Psoas muscle (tissue), 8 donors: ENCODE measurements around the gene DBR1. TPM values are rescaled to one million over a fixed set of nuclear protein-coding genes. Genes with fewer than 3 reads are reported as not detected.

ENCODE experiments used
- ATAC-seq, 4 donors: fragments of 200-7000 bp; cut with Tn5 transposase; one replicate each; pipeline ENCODE4 v1.9.1; 2020; ENCODE audit warnings: moderate library complexity in 3 of 4, mild to moderate bottlenecking in 2 of 4
- DNase-seq, 2 donors: peaks; one replicate each; pipeline ENCODE4 v3.0.0-alpha.2; 2020
- H3K27ac ChIP-seq: fragments of 200-600 bp; one replicate; pipeline ENCODE4 v1.8.0; 2022
- H3K27me3 ChIP-seq, 3 donors: fragments of 200-600 bp in 1 of 3; one replicate each; pipeline versions ENCODE4 v1.6.1 to v1.8.0; 2013 to 2022; ENCODE audit warnings: low read length in 2 of 3, mild to moderate bottlenecking in 2 of 3, moderate library complexity in 1 of 3; ENCODE audit not compliant: insufficient read depth in 3 of 3
- H3K36me3 ChIP-seq, 2 donors: fragments of 200-600 bp in 1 of 2; one replicate each; pipeline versions ENCODE4 v1.6.1 to v1.8.0; 2013 to 2022; ENCODE audit warnings: low read depth in 1 of 2, mild to moderate bottlenecking in 1 of 2, moderate library complexity in 1 of 2; ENCODE audit not compliant: insufficient read depth in 1 of 2
- H3K4me1 ChIP-seq: fragments of 200-600 bp; one replicate; pipeline ENCODE4 v1.8.0; 2022
- H3K4me3 ChIP-seq: fragments of 200-600 bp; one replicate; pipeline ENCODE4 v1.8.0; 2022; ENCODE audit warnings: mild to moderate bottlenecking
- H3K9me3 ChIP-seq: fragments of 200-600 bp; one replicate; pipeline ENCODE4 v1.8.0; 2022
- WGBS, 3 donors: extraction: QIAGEN DNeasy Blood & Tissue Kit; methylation state at CpG; one replicate each; pipeline versions ENCODE4 v1.1.6 to v1.1.7; 2013; 5-methylcytosine and 5-hydroxymethylcytosine counted together
- intact Hi-C, 2 donors: fragments of 100-400 bp; cut with DNase I; formaldehyde crosslinking; loops; one replicate each; pipeline versions ENCODE4 v1.11.0 to v1.14.2; 2022
- polyA plus RNA-seq, 3 donors: library from polyadenylated mRNA; stranded (reverse); fragments of 200-250 nt; gene quantifications; one replicate each; pipeline ENCODE4 v1.2.3, GENCODE V29; 2013
- total RNA-seq, 4 donors: library from RNA; stranded (reverse); fragmentation: NEBNext Ultra II Directional in 2 of 4; extraction: Animal tissue kit (Norgen Biotek cat#: 25700) in 2 of 4; gene quantifications; one replicate each; pipeline versions ENCODE4 v1.2.1 to v1.2.4, GENCODE V29; 2021 to 2023
- TF ChIP-seq, protein P1 (sequence below): fragments of 200-600 bp; IDR thresholded peaks from one replicate; pipeline ENCODE4 v1.8.0; 2022; ENCODE audit warnings: antibody characterized with exemption
- donor health status: healthy with polysubstance abuse.
- donor health status: DM: no; HTN: no; CAD: no; lungs with moderate emphysema.
- donor health status: Bipolar disorder and iron deficiency.
- donor health status: healthy.
- donor health status: DM: yes; HTN: yes; CAD: no.
- donor health status: DM: no; HTN: no; CAD: no.
- donor health status: DM: no; HTN: no; CAD: no.
- donor health status: DM: yes; HTN: yes; CAD: no.

The DBR1 gene
- total and polyA plus RNA-seq, 7 donors = 4.3 to 13.6 (median 7.2) TPM

DNA sequence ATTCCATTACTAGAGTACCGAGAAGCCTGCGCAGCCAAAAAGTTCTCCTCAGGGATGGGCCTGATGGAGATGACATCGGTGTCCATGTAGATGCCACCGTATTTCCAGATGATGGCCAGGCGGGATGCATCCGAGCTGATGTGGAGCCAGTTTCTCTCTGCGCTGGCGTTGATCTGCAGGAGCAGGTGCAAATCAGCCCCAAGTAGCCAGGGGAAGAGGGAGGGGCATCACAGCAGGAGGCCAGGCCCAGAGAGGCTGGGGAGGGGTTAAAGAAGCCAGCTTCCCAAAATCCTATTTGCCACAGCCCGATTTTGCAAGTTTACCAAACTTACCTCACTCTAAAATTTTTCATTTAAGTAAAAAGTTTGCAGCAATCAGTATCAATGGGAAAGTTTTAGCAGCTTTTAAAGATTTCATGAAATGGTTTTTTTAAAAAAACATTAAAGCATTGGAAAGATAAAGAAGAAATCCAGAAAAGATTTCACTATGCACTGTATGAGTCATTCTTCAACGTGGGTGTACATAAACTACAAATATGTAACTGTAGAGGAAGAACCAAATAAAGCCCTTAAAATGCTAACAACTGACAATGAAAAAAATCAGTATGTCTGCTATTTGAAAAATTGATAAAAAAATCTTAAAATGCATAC is 49.9 kb downstream of the DBR1 start:
- Histone ChIP-seq H3K36me3 (no peaks in the 10 kb centered on the region), H3K4me3 (no peak overlapping the region), H3K4me1 (no peaks in the 10 kb centered on the region), H3K9me3 (no peaks in the 10 kb centered on the region), H3K27me3 (no peaks in the 10 kb centered on the region), H3K27ac (no peak overlapping the region)
- WGBS, 3 donors = 27 to 39% (median 31%) methylated on average over 10 of the region's 10 CpGs
- intact Hi-C loops = no loop called here
- DNase-seq (no peak), ATAC-seq (no peak)
- TF ChIP-seq, protein P1, sequence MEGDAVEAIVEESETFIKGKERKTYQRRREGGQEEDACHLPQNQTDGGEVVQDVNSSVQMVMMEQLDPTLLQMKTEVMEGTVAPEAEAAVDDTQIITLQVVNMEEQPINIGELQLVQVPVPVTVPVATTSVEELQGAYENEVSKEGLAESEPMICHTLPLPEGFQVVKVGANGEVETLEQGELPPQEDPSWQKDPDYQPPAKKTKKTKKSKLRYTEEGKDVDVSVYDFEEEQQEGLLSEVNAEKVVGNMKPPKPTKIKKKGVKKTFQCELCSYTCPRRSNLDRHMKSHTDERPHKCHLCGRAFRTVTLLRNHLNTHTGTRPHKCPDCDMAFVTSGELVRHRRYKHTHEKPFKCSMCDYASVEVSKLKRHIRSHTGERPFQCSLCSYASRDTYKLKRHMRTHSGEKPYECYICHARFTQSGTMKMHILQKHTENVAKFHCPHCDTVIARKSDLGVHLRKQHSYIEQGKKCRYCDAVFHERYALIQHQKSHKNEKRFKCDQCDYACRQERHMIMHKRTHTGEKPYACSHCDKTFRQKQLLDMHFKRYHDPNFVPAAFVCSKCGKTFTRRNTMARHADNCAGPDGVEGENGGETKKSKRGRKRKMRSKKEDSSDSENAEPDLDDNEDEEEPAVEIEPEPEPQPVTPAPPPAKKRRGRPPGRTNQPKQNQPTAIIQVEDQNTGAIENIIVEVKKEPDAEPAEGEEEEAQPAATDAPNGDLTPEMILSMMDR = no peak

DNA sequence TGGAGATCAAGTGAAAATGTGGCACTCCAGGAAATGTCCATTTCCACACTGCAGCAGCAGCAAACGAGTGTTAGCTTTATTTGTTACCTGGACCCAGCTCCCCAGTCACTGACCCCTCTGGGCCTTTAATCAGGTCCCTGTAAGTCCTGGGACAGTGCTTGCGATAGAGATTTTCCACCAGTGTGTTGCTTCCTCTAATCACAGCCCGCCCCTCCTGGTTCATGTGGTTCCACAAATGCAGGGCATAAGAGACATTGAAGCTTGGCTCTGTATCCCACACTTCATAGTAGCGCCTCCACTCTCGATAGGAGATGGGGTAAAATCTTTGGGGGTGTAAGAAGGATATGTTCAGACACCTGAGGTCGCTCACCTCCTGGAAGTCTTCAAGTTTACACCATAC is 50.5 kb downstream of the DBR1 start:
- H3K4me1 ChIP-seq = no peaks in the 10 kb centered on the region
- no peaks in the 10 kb centered on the region for H3K27me3 ChIP-seq
- intact Hi-C loops = no loop called here
- no peaks in the 10 kb centered on the region for H3K9me3 ChIP-seq
- no peak for DNase-seq
- no peak overlapping the region for H3K4me3 ChIP-seq
- TF ChIP-seq, protein P1 = no peak
- ATAC-seq = no peak
- H3K36me3 ChIP-seq = no peaks in the 10 kb centered on the region
- no peak overlapping the region for H3K27ac ChIP-seq
- 89 to 90% (median 90%) methylated on average over 6 of the region's 6 CpGs for WGBS, 3 donors

DNA sequence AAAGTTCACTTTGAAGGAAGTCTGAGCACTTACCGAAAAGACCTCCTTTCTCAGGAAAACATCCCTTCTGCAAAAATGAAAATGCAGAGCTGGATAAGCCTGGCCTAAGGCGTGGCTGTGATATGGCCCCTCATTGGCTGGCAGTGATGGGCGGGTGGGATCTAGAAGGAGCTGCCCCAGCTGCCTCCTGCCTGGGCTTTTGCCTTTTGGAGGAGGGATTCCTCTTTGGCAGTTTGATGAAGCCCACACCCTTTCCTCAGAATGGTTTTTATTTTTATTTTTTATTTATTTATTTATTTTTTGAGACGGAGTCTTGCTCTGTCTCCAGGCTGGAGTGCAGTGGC is 55.3 kb downstream of the DBR1 start:
- DNase-seq (no peak), ATAC-seq (no peak)
- Histone ChIP-seq H3K27ac (no peak overlapping the region), H3K4me3 (no peak overlapping the region), H3K27me3 (no peaks in the 10 kb centered on the region), H3K4me1 (peaks cover 4% of the 10 kb centered on the region), H3K9me3 (no peaks in the 10 kb centered on the region), H3K36me3 (no peaks in the 10 kb centered on the region)
- intact Hi-C loops = no loop called here
- TF ChIP-seq, protein P1 = no peak
- WGBS, 3 donors = 52 to 64% (median 60%) methylated on average over 4 of the region's 4 CpGs

DNA sequence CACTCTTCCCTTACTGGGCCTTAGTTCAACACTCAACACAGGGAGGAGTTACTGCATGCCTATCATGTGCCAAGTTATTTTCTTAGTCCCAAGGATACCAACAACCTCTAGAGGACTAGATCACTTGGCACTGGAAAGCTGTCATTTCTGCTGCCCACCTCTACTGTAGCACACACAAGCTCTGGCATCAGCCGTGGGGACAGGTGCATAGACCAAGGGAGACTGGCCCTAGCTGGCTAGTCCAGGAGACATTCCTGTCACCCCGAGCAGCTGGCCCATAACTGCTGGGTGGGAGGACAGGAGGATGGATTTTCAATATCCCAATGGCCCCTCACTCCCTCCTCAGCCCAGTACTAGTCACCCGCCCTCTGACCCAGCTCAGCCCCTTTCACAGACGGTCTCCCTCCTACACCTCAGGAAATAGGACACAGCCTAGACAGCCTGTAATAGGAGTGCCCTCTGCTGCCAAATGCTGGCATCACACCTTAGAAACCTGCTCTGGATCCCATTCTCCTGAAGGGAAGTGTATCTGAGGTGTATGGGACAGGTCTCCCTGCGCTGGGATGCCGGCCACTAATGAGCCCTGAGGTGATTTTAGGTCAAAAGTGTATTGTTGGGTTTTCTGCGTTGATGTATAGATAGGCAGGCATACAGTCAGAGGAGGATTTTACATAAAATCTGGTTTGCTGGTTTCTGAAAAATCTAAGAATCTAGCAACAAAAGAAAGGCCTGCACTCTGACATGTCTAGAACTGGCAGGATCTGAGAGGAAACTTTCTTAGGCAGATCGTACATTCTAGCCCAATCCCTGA is 55.9 kb downstream of the DBR1 start:
- TF ChIP-seq, protein P1 = peak; percentile 75
- ATAC-seq (peak; percentile 72 to 83 (median 74)), DNase-seq (peak; percentile 68 to 76)
- Histone ChIP-seq H3K4me3 (no peak overlapping the region), H3K27ac (no peak overlapping the region), H3K27me3 (no peaks in the 10 kb centered on the region), H3K9me3 (no peaks in the 10 kb centered on the region), H3K4me1 (peaks cover 7% of the 10 kb centered on the region), H3K36me3 (no peaks in the 10 kb centered on the region)
- intact Hi-C loops = loop anchor here in 1 of 2 donors (1.0 kb wide), 1 partner anchor 53 kb away; no protein-coding TSS in a partner anchor
- WGBS, 3 donors = 22 to 33% (median 26%) methylated on average over 8 of the region's 8 CpGs
